ENCODE measurements around the gene PRUNE2.

DNA sequence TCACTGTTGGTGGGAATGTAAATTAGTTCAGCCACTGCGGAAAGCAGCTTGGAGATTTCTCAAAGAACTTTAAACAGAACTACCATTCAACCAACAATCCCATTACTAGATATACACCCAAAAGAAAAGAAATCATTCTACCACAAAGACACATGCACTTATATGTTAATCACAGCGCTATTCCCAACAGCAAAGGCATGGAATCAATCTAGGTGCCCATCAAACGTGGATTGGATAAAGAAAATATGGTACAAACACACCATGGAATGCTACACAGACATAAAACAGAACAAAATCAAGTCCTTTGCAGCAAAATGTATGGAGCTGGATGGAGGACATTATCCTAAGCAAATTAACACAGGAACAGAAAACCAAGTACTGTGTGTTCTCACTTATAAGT is 42.1 kb downstream of the PRUNE2 start:
- TF ChIP-seq, protein P1, sequence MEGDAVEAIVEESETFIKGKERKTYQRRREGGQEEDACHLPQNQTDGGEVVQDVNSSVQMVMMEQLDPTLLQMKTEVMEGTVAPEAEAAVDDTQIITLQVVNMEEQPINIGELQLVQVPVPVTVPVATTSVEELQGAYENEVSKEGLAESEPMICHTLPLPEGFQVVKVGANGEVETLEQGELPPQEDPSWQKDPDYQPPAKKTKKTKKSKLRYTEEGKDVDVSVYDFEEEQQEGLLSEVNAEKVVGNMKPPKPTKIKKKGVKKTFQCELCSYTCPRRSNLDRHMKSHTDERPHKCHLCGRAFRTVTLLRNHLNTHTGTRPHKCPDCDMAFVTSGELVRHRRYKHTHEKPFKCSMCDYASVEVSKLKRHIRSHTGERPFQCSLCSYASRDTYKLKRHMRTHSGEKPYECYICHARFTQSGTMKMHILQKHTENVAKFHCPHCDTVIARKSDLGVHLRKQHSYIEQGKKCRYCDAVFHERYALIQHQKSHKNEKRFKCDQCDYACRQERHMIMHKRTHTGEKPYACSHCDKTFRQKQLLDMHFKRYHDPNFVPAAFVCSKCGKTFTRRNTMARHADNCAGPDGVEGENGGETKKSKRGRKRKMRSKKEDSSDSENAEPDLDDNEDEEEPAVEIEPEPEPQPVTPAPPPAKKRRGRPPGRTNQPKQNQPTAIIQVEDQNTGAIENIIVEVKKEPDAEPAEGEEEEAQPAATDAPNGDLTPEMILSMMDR (IDR thresholded peaks at IDR 0.05): no peak
- no peak for TF ChIP-seq POLR2A (IDR thresholded peaks at IDR 0.05)
- TF ChIP-seq POLR2AphosphoS5 (IDR thresholded peaks at IDR 0.05): no peak

Data from breast epithelium (tissue), 3 donors.